ENCODE data around the gene DIPK1C. TPM values are rescaled to one million over a fixed set of nuclear protein-coding genes. Genes with fewer than 3 reads are reported as not detected.

The DIPK1C gene
- total RNA-seq (2021; ENCODE audit: unreplicated experiment) (not detected), Bru-seq, nascent RNA (not detected), BruChase-seq, experiment 1, labeled RNA remaining after a 6-hour chase (not detected), BruChase-seq, experiment 2, labeled RNA remaining after a 2-hour chase (not detected)
- not detected in 2 replicates for polyA plus RNA-seq (2012)
- long read RNA-seq = 0 reads

DNA sequence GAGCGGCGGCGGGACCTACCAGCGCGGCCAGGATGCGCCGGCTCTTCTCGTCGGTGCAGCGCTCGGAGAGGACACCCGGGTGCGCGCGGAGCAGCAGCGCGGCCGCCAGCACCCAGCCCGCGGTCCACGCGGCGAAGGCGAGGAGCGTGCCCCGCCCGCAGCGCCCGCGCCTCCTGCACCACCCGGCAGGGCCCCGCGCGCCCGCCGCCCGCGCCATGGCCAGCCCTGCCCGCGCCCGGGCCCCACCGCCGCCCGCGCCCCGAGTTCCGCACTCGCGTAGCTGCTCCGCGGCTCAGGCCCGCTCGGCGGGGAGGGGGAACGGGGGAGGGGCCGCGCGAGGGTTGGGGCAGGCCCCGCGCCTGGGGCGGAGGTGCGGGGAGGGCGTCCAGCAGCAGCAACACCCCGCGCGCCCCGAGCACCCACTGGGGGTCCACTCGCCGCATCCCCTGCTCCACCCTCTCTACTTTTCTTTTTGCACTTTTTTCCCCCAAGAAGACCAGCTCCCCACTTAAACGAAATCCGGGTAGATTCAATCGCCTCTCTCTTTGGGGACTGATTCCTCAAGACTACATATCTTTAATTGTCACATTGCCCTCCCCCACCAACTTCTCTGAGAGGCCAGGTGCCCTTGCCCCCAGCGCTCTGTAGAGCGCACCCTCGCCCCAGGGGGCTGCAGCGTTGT lies at the start of gene DIPK1C:
Gene DIPK1C, minus strand, starts transcription at position 266 of the 682 bp plus-strand sequence. Its CDS starts 49 bp downstream, at position 217.
- H3K27me3 ChIP-seq (ENCODE audit: insufficient read depth, low read length) = peaks cover 1% of the 10 kb centered on the region; the same call in 1 of the 2 replicates
- H3K4me3 ChIP-seq (replicated peaks in 1 of 2; ENCODE audit: low read depth in 1 of 2, low read length in 2 of 2) = no peak within 1 kb of the TSS
- H2AFZ ChIP-seq (ENCODE audit: low read depth, low read length, poor library complexity, severe bottlenecking) = no peak within 1 kb of the TSS
- ATAC-seq = no peak
- POLR2A ChIA-PET = no interaction called here
- no peak for TF ChIP-seq CEBPB (IDR thresholded peaks at IDR 0.05; ENCODE audit: low read depth)
- TF ChIP-seq, protein P1, sequence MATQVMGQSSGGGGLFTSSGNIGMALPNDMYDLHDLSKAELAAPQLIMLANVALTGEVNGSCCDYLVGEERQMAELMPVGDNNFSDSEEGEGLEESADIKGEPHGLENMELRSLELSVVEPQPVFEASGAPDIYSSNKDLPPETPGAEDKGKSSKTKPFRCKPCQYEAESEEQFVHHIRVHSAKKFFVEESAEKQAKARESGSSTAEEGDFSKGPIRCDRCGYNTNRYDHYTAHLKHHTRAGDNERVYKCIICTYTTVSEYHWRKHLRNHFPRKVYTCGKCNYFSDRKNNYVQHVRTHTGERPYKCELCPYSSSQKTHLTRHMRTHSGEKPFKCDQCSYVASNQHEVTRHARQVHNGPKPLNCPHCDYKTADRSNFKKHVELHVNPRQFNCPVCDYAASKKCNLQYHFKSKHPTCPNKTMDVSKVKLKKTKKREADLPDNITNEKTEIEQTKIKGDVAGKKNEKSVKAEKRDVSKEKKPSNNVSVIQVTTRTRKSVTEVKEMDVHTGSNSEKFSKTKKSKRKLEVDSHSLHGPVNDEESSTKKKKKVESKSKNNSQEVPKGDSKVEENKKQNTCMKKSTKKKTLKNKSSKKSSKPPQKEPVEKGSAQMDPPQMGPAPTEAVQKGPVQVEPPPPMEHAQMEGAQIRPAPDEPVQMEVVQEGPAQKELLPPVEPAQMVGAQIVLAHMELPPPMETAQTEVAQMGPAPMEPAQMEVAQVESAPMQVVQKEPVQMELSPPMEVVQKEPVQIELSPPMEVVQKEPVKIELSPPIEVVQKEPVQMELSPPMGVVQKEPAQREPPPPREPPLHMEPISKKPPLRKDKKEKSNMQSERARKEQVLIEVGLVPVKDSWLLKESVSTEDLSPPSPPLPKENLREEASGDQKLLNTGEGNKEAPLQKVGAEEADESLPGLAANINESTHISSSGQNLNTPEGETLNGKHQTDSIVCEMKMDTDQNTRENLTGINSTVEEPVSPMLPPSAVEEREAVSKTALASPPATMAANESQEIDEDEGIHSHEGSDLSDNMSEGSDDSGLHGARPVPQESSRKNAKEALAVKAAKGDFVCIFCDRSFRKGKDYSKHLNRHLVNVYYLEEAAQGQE (IDR thresholded peaks at IDR 0.05; ENCODE audit: low read depth) = no peak
- TF ChIP-seq YY1 (IDR thresholded peaks at IDR 0.05; ENCODE audit: extremely low read depth, insufficient replicate concordance, low read depth, low read length) = no peak
- no peak for TF ChIP-seq FOSL1 (IDR thresholded peaks at IDR 0.05; ENCODE audit: low read depth)
- no peak for TF ChIP-seq SP1 (IDR thresholded peaks at IDR 0.05; ENCODE audit: low read depth)
- no peak for TF ChIP-seq CBX3 (IDR thresholded peaks at IDR 0.05; ENCODE audit: low read depth)
- TF ChIP-seq EZH2 (IDR thresholded peaks at IDR 0.05) = no peak
- no peak for TF ChIP-seq SRF (IDR thresholded peaks at IDR 0.05; ENCODE audit: low read depth)
- no peak for TF ChIP-seq POLR2AphosphoS5 (IDR thresholded peaks at IDR 0.05; ENCODE audit: low read depth, low read length)
- TF ChIP-seq, protein P2, sequence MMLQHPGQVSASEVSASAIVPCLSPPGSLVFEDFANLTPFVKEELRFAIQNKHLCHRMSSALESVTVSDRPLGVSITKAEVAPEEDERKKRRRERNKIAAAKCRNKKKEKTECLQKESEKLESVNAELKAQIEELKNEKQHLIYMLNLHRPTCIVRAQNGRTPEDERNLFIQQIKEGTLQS (IDR thresholded peaks at IDR 0.05) = no peak
- TF ChIP-seq JUND (IDR thresholded peaks at IDR 0.05) = no peak
- TF ChIP-seq, protein P3, sequence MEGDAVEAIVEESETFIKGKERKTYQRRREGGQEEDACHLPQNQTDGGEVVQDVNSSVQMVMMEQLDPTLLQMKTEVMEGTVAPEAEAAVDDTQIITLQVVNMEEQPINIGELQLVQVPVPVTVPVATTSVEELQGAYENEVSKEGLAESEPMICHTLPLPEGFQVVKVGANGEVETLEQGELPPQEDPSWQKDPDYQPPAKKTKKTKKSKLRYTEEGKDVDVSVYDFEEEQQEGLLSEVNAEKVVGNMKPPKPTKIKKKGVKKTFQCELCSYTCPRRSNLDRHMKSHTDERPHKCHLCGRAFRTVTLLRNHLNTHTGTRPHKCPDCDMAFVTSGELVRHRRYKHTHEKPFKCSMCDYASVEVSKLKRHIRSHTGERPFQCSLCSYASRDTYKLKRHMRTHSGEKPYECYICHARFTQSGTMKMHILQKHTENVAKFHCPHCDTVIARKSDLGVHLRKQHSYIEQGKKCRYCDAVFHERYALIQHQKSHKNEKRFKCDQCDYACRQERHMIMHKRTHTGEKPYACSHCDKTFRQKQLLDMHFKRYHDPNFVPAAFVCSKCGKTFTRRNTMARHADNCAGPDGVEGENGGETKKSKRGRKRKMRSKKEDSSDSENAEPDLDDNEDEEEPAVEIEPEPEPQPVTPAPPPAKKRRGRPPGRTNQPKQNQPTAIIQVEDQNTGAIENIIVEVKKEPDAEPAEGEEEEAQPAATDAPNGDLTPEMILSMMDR (IDR thresholded peaks at IDR 0.05 in 2 of 3, conservative IDR thresholded peaks at IDR 0.05 in 1 of 3; ENCODE audit: borderline replicate concordance in 1 of 3, insufficient read depth in 1 of 3, low read depth in 2 of 3, low read length in 2 of 3) = no peak
- no peak for TF ChIP-seq EGR1 (IDR thresholded peaks at IDR 0.05; ENCODE audit: low read depth)
- no peak for TF ChIP-seq ZFX (IDR thresholded peaks at IDR 0.05)
- no peak within 1 kb of the TSS for H3K9ac ChIP-seq (ENCODE audit: low read length)
- no peaks in the 10 kb centered on the region for H3K9me2 ChIP-seq (ENCODE audit: insufficient read depth)
- no peaks in the 10 kb centered on the region for H3K79me2 ChIP-seq (ENCODE audit: insufficient read depth, low read length)
- intact Hi-C loops (cut with micrococcal nuclease) = no loop called here
- H3K27ac ChIP-seq (ENCODE audit: low read depth, low read length) = no peak within 1 kb of the TSS
- no TSS peak for BruUV-seq (replicated peaks)
- DNase-seq (ENCODE audit: low read depth, low spot score) = no peak
- no peaks in the 10 kb centered on the region for H3K4me1 ChIP-seq (ENCODE audit: control insufficient read depth in 1 of 2, insufficient read depth in 2 of 2, low read length in 2 of 2)
- RAD21 ChIA-PET (ENCODE audit: low non-redundant PET in 1 of 2, low total read pairs in 2 of 2, uncharacterized antibody in 2 of 2, unreplicated experiment in 2 of 2) = no interaction called here
- CTCF ChIA-PET = no interaction called here
- no peaks in the 10 kb centered on the region for H4K20me1 ChIP-seq (ENCODE audit: insufficient read depth)
- H3K36me3 ChIP-seq (ENCODE audit: control insufficient read depth in 1 of 2, insufficient read depth in 2 of 2, low read length in 2 of 2) = no peaks in the 10 kb centered on the region
- H3K4me2 ChIP-seq (ENCODE audit: low read length) = no peak within 1 kb of the TSS
- no peaks in the 10 kb centered on the region for H3K9me3 ChIP-seq (ENCODE audit: control insufficient read depth in 1 of 2, insufficient read depth in 1 of 2, low read depth in 1 of 2, low read length in 2 of 2)
